ENCODE results near the gene USE1. TPM values are rescaled to one million over a fixed set of nuclear protein-coding genes. Genes with fewer than 3 reads are reported as not detected.
A peak's percentile ranks its signal among the peaks of the same experiment; 100 is the strongest.

USE1 gene
- total and polyA plus RNA-seq, 4 donors, result 9.6 to 27.8 (median 18.1) TPM

DNA sequence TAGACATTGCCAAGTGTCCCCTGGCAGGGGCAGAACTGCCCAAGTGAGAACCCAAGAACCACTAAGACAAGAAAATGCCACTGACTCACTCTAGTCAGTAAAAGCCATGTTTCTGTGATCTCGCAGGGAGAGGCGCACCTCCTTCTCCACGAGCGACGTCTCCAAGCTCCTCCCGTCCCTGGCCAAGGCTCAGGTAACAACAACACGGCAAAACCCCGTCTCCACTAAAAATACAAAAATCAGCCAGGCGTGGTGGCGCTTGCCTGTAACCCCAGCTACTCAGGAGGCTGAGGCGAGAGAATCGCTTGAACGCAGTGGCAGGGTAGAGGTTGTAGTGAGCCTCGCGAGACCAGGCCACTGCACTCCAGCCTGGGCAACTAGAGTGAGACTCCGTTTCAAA, 17.5 kb upstream of the USE1 start (continued):
- TF ChIP-seq, protein P1, sequence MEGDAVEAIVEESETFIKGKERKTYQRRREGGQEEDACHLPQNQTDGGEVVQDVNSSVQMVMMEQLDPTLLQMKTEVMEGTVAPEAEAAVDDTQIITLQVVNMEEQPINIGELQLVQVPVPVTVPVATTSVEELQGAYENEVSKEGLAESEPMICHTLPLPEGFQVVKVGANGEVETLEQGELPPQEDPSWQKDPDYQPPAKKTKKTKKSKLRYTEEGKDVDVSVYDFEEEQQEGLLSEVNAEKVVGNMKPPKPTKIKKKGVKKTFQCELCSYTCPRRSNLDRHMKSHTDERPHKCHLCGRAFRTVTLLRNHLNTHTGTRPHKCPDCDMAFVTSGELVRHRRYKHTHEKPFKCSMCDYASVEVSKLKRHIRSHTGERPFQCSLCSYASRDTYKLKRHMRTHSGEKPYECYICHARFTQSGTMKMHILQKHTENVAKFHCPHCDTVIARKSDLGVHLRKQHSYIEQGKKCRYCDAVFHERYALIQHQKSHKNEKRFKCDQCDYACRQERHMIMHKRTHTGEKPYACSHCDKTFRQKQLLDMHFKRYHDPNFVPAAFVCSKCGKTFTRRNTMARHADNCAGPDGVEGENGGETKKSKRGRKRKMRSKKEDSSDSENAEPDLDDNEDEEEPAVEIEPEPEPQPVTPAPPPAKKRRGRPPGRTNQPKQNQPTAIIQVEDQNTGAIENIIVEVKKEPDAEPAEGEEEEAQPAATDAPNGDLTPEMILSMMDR (IDR thresholded peaks at IDR 0.05; ENCODE audit: low read depth, low read length, missing input control), result no peak
- TF ChIP-seq JUND (IDR thresholded peaks at IDR 0.05) (no peak), HNF4G (IDR thresholded peaks at IDR 0.05) (no peak), HNF4A (conservative IDR thresholded peaks at IDR 0.05) (no peak), YY1 (IDR thresholded peaks at IDR 0.05) (no peak)

DNA sequence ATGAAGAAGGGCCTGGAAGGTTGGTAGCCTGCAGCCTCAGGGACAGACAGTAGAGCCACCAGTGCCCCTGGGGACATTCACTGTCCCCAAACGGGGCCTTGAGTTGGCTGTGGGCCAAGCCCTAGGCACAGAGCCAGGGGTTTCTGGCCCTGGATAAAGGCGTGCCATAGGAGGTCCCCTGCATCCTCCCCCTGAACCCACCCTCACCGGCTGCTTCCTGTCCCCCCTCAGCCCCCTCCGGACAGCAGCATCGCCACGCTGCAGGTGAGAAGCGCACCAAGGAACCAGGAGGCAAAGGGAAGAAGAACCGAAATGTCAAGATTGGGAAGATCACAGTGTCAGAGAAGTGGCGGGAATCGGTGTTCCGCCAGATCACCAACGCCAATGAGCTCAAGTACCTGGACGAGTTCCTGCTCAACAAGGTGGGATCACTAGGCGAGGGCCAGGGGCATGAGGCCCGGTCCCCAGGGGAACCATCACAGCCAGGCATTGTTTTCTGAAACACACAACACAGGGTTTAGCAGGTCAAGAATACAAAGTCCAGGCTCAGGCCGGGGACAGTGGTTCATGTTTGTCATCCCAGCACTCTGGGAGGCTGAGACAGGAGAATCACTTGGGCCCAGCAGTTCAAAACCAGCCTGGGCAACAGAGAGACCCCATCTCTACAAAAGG, 14.6 kb upstream of the USE1 start:
- Histone ChIP-seq H3K9me3 (ENCODE audit: control insufficient read depth in 4 of 4, low read length in 3 of 4) (no peaks in the 10 kb centered on the region), H3K27me3 (ENCODE audit: control insufficient read depth in 4 of 4, insufficient read depth in 4 of 4, low read length in 3 of 4) (no peaks in the 10 kb centered on the region), H3K27ac (ENCODE audit: low read depth in 1 of 2, low read length in 2 of 2) (peak overlapping the region; percentile 21 to 32), H3K9ac (ENCODE audit: low read depth in 1 of 2, low read length in 2 of 2) (no peak overlapping the region), H3K4me1 (ENCODE audit: control insufficient read depth in 4 of 4, insufficient read depth in 4 of 4, low read length in 3 of 4) (peaks cover 0 to 15% (median 12%) of the 10 kb centered on the region in 4 donors), H3K36me3 (ENCODE audit: control insufficient read depth in 4 of 4, insufficient read depth in 3 of 4, low read depth in 1 of 4, low read length in 3 of 4) (peaks cover 0 to 36% (median 11%) of the 10 kb centered on the region in 4 donors), H3K4me3 (ENCODE audit: low read depth in 1 of 3, low read length in 3 of 3) (no peak overlapping the region)
- DNase-seq (ENCODE audit: low spot score), result peak; percentile 59
- TF ChIP-seq SP1 (IDR thresholded peaks at IDR 0.05) (peak; percentile 87), HNF4G (IDR thresholded peaks at IDR 0.05) (peak; percentile 84), HNF4A (conservative IDR thresholded peaks at IDR 0.05) (peak; percentile 95 to 97), EGR1 (IDR thresholded peaks at IDR 0.05; ENCODE audit: low read depth in 2 of 2) (no peak), FOXA1 (IDR thresholded peaks at IDR 0.05) (no peak), NR2F2 (IDR thresholded peaks at IDR 0.05) (peak; percentile 43), RAD21 (IDR thresholded peaks at IDR 0.05) (peak in 1 of 2 donors; percentile 48), GABPA (IDR thresholded peaks at IDR 0.05 in 1 of 2, conservative IDR thresholded peaks at IDR 0.05 in 1 of 2) (no peak), JUND (IDR thresholded peaks at IDR 0.05) (no peak), RXRA (IDR thresholded peaks at IDR 0.05) (peak; percentile 75 to 78), YY1 (IDR thresholded peaks at IDR 0.05) (no peak), FOXA2 (IDR thresholded peaks at IDR 0.05) (no peak), TAF1 (conservative IDR thresholded peaks at IDR 0.05) (no peak)
- TF ChIP-seq, protein P2, sequence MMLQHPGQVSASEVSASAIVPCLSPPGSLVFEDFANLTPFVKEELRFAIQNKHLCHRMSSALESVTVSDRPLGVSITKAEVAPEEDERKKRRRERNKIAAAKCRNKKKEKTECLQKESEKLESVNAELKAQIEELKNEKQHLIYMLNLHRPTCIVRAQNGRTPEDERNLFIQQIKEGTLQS (IDR thresholded peaks at IDR 0.05), result no peak
- TF ChIP-seq, protein P3, sequence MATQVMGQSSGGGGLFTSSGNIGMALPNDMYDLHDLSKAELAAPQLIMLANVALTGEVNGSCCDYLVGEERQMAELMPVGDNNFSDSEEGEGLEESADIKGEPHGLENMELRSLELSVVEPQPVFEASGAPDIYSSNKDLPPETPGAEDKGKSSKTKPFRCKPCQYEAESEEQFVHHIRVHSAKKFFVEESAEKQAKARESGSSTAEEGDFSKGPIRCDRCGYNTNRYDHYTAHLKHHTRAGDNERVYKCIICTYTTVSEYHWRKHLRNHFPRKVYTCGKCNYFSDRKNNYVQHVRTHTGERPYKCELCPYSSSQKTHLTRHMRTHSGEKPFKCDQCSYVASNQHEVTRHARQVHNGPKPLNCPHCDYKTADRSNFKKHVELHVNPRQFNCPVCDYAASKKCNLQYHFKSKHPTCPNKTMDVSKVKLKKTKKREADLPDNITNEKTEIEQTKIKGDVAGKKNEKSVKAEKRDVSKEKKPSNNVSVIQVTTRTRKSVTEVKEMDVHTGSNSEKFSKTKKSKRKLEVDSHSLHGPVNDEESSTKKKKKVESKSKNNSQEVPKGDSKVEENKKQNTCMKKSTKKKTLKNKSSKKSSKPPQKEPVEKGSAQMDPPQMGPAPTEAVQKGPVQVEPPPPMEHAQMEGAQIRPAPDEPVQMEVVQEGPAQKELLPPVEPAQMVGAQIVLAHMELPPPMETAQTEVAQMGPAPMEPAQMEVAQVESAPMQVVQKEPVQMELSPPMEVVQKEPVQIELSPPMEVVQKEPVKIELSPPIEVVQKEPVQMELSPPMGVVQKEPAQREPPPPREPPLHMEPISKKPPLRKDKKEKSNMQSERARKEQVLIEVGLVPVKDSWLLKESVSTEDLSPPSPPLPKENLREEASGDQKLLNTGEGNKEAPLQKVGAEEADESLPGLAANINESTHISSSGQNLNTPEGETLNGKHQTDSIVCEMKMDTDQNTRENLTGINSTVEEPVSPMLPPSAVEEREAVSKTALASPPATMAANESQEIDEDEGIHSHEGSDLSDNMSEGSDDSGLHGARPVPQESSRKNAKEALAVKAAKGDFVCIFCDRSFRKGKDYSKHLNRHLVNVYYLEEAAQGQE (IDR thresholded peaks at IDR 0.05), result no peak
- TF ChIP-seq, protein P4, sequence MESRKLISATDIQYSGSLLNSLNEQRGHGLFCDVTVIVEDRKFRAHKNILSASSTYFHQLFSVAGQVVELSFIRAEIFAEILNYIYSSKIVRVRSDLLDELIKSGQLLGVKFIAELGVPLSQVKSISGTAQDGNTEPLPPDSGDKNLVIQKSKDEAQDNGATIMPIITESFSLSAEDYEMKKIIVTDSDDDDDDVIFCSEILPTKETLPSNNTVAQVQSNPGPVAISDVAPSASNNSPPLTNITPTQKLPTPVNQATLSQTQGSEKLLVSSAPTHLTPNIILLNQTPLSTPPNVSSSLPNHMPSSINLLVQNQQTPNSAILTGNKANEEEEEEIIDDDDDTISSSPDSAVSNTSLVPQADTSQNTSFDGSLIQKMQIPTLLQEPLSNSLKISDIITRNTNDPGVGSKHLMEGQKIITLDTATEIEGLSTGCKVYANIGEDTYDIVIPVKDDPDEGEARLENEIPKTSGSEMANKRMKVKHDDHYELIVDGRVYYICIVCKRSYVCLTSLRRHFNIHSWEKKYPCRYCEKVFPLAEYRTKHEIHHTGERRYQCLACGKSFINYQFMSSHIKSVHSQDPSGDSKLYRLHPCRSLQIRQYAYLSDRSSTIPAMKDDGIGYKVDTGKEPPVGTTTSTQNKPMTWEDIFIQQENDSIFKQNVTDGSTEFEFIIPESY (IDR thresholded peaks at IDR 0.05), result no peak
- TF ChIP-seq, protein P1 (IDR thresholded peaks at IDR 0.05; ENCODE audit: low read depth, low read length, missing input control), result no peak
- TF ChIP-seq, protein P5, sequence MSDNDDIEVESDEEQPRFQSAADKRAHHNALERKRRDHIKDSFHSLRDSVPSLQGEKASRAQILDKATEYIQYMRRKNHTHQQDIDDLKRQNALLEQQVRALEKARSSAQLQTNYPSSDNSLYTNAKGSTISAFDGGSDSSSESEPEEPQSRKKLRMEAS (IDR thresholded peaks at IDR 0.05), result no peak
- WGBS, result 73% methylated on average over 16 of the region's 16 CpGs
